Tibial nerve (tissue), 4 donors: Measurements from ENCODE around the gene VAMP3. TPM values are rescaled to one million over a fixed set of nuclear protein-coding genes. Genes with fewer than 3 reads are reported as not detected.

Source experiments
- DNase-seq, 2 donors: peaks; one replicate each; pipeline ENCODE4 v3.0.0-alpha.2; 2019; ENCODE audit warnings: low spot score in 2 of 2
- H3K27ac ChIP-seq, 4 donors: fragments of 200-600 bp; sonication (generic) in 3 of 4; one replicate each; pipeline ENCODE4 v1.5.1; 2017 to 2019; ENCODE audit warnings: mild to moderate bottlenecking in 1 of 4
- H3K27me3 ChIP-seq, 2 donors: fragments of 200-600 bp; sonication (generic) in 1 of 2; one replicate each; pipeline versions ENCODE4 v1.5.1 to v1.6.0; 2017 to 2019
- H3K36me3 ChIP-seq, 3 donors: fragments of 200-600 bp; sonication (generic); one replicate each; pipeline ENCODE4 v1.5.1; 2018 to 2019
- H3K4me1 ChIP-seq, 4 donors: fragments of 200-600 bp; sonication (generic) in 3 of 4; one replicate each; pipeline ENCODE4 v1.5.1; 2017 to 2019
- H3K4me3 ChIP-seq, 4 donors: fragments of 200-600 bp; sonication (generic) in 3 of 4; one replicate each; pipeline ENCODE4 v1.5.1; 2017 to 2019; ENCODE audit warnings: mild to moderate bottlenecking in 1 of 4, moderate library complexity in 1 of 4
- H3K9me3 ChIP-seq, 4 donors: fragments of 200-600 bp; sonication (generic) in 3 of 4; one replicate each; pipeline ENCODE4 v1.5.1; 2017 to 2019
- EP300 ChIP-seq, 2 donors: sonication (generic); formaldehyde crosslinking; IDR thresholded peaks; one replicate each; pipeline ENCODE4 v1.6.1; 2017; ENCODE audit warnings: antibody characterized with exemption in 2 of 2, mild to moderate bottlenecking in 1 of 2
- POLR2A ChIP-seq, 2 donors: fragments of 450-650 bp; IDR thresholded peaks; one replicate each; pipeline ENCODE4 v1.6.1; 2017; ENCODE audit warnings: antibody characterized with exemption in 2 of 2, mild to moderate bottlenecking in 2 of 2, moderate library complexity in 2 of 2
- WGBS, 2 donors: methylation state at CpG; one replicate each; pipeline ENCODE4 v1.1.5; 2018; 5-methylcytosine and 5-hydroxymethylcytosine counted together
- total RNA-seq, 4 donors: library from RNA; depleted of rRNA; stranded (reverse); fragments of >200 nt; gene quantifications; one replicate each; pipeline ENCODE4 v1.1.0, GENCODE V29; 2016
- TF ChIP-seq, protein P1 (sequence below), 5 experiments: fragments of 200-600 bp in 3 of 5; fragments of 450-650 bp in 2 of 5; sonication (generic) in 3 of 5; IDR thresholded peaks; one replicate each; pipeline ENCODE4 v1.5.1; 2016 to 2019; ENCODE audit warnings: antibody characterized with exemption in 5 of 5, mild to moderate bottlenecking in 3 of 5, moderate library complexity in 2 of 5

VAMP3 gene
- total RNA-seq, 4 donors from 2014 or later: 86.1 to 147 (median 107) TPM

DNA sequence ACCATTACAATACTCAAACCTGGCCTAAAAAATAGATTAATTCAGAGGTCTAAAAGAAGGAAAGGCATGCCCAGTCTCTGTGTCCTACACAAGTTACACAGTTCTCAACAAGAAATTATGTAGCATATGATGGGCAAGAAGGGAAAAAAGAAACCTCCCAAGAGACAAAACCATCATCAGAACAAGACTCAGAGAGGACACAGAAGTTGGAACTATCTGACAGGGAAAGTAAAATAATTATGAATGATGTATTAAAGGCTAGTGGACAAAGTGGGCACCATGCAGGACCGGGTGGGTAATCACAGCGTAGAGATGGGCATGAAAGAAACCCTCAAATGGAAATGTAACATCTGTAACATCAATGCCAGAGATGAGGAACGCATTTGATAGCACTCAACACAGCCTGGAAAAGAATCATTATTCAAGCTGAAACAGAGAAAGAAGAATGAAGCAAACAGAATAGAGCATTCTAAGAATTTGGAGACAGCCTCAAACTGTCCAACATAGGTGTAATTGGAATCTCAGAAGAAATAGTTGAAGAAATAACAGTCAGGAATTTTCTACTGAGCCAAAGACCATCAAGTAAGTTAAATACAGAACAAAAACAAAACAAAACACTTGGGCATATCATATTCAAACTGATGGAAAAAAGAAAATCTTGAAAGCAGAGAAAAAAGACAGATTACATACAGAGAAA, 42.7 kb downstream of the VAMP3 start:
- H3K36me3 ChIP-seq: peaks cover 0 to 83% (median 32%) of the 10 kb centered on the region in 3 donors
- H3K4me1 ChIP-seq: no peaks in the 10 kb centered on the region
- TF ChIP-seq EP300 (IDR thresholded peaks at IDR 0.05): no peak
- TF ChIP-seq POLR2A (IDR thresholded peaks at IDR 0.05): no peak
- TF ChIP-seq, protein P1, sequence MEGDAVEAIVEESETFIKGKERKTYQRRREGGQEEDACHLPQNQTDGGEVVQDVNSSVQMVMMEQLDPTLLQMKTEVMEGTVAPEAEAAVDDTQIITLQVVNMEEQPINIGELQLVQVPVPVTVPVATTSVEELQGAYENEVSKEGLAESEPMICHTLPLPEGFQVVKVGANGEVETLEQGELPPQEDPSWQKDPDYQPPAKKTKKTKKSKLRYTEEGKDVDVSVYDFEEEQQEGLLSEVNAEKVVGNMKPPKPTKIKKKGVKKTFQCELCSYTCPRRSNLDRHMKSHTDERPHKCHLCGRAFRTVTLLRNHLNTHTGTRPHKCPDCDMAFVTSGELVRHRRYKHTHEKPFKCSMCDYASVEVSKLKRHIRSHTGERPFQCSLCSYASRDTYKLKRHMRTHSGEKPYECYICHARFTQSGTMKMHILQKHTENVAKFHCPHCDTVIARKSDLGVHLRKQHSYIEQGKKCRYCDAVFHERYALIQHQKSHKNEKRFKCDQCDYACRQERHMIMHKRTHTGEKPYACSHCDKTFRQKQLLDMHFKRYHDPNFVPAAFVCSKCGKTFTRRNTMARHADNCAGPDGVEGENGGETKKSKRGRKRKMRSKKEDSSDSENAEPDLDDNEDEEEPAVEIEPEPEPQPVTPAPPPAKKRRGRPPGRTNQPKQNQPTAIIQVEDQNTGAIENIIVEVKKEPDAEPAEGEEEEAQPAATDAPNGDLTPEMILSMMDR (IDR thresholded peaks at IDR 0.05): no peak
- no peak for DNase-seq
- no peak overlapping the region for H3K27ac ChIP-seq
- H3K27me3 ChIP-seq: no peaks in the 10 kb centered on the region
- peaks cover 0 to 11% (median 4%) of the 10 kb centered on the region in 4 donors for H3K9me3 ChIP-seq
- 97% methylated on average over 3 of the region's 3 CpGs for WGBS, 2 donors
- no peak overlapping the region for H3K4me3 ChIP-seq

DNA sequence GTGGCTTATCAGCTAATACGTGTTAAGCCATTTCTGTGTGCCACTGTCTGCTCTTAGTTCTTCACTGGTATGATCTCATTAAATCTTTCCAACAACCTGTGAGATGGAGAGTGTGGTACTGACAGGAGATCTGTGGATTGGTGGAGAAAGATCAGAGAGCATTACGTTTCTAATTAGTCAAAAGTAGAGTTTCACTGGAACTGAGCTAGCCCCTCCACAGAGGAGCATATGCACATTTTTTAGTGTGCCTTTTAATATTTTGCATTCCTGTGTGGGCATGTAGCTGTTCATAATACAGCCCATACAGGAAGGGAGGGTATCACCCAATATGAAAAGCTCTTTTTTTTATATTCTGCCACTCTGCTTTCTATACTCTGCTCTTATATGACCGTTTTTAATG, 50.2 kb downstream of the VAMP3 start:
- H3K27me3 ChIP-seq: no peaks in the 10 kb centered on the region
- H3K36me3 ChIP-seq: peaks cover 0 to 99% (median 0%) of the 10 kb centered on the region in 3 donors
- no peak overlapping the region for H3K27ac ChIP-seq
- H3K9me3 ChIP-seq: no peaks in the 10 kb centered on the region
- TF ChIP-seq, protein P1 (IDR thresholded peaks at IDR 0.05): no peak
- no peak for TF ChIP-seq POLR2A (IDR thresholded peaks at IDR 0.05)
- TF ChIP-seq EP300 (IDR thresholded peaks at IDR 0.05): no peak
- no peak for DNase-seq
- 73 to 84% methylated on average over 3 of the region's 3 CpGs for WGBS, 2 donors
- no peak overlapping the region for H3K4me3 ChIP-seq
- H3K4me1 ChIP-seq: no peaks in the 10 kb centered on the region

DNA sequence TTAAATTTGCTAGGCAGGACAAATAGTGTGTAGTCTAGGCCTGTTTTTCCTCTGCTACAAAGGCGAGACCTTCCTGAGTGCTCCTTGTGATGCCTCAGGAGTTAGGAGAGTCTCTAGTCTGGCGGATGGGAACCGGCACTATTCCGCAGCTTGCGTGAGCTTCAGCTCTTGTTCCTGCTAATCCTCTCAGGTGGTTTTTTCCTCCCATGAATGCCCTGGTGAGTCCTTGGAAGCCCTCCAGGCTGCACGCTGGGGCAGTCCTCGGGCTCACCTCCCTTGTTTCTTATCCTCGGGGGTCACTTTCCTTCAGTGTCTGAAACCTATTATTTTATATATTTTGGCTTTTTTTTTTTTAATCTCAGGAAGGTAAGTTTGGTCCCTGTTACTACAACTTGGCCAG, 53.6 kb downstream of the VAMP3 start:
- Histone ChIP-seq H3K9me3 (no peaks in the 10 kb centered on the region), H3K27ac (no peak overlapping the region), H3K4me3 (no peak overlapping the region), H3K36me3 (peaks cover 0 to 95% (median 0%) of the 10 kb centered on the region in 3 donors), H3K27me3 (no peaks in the 10 kb centered on the region), H3K4me1 (no peaks in the 10 kb centered on the region)
- DNase-seq: no peak
- TF ChIP-seq, protein P1 (IDR thresholded peaks at IDR 0.05): no peak
- TF ChIP-seq POLR2A (IDR thresholded peaks at IDR 0.05) (no peak), EP300 (IDR thresholded peaks at IDR 0.05) (no peak)
- 95 to 96% methylated on average over 8 of the region's 8 CpGs for WGBS, 2 donors

DNA sequence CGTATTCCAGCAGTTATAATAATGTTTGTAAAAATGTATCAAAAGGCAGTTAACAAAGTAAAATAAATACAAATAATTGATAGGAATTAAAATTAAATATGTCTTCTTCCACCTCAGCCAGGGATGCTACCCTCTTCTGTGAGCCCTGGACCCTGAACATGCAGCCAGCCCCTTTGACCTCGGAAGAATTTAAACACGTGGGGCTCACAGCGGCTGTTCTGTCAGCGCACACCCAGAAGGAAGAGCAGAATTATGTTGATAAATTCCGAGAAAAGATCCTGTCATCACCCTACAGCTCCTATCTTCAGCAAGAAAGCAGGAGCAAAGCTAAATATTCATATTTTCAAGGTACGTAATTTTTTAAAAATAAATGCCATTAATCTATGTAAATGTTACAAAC, 55.3 kb downstream of the VAMP3 start:
- DNase-seq: no peak
- Histone ChIP-seq H3K36me3 (peaks cover 0 to 88% (median 4%) of the 10 kb centered on the region in 3 donors), H3K27ac (no peak overlapping the region), H3K4me1 (no peaks in the 10 kb centered on the region), H3K27me3 (no peaks in the 10 kb centered on the region), H3K9me3 (no peaks in the 10 kb centered on the region), H3K4me3 (peak overlapping the region in 1 of 4 donors; percentile 33)
- TF ChIP-seq, protein P1 (IDR thresholded peaks at IDR 0.05): no peak
- TF ChIP-seq POLR2A (IDR thresholded peaks at IDR 0.05) (no peak), EP300 (IDR thresholded peaks at IDR 0.05) (no peak)
- 69 to 74% methylated on average over 7 of the region's 7 CpGs for WGBS, 2 donors

DNA sequence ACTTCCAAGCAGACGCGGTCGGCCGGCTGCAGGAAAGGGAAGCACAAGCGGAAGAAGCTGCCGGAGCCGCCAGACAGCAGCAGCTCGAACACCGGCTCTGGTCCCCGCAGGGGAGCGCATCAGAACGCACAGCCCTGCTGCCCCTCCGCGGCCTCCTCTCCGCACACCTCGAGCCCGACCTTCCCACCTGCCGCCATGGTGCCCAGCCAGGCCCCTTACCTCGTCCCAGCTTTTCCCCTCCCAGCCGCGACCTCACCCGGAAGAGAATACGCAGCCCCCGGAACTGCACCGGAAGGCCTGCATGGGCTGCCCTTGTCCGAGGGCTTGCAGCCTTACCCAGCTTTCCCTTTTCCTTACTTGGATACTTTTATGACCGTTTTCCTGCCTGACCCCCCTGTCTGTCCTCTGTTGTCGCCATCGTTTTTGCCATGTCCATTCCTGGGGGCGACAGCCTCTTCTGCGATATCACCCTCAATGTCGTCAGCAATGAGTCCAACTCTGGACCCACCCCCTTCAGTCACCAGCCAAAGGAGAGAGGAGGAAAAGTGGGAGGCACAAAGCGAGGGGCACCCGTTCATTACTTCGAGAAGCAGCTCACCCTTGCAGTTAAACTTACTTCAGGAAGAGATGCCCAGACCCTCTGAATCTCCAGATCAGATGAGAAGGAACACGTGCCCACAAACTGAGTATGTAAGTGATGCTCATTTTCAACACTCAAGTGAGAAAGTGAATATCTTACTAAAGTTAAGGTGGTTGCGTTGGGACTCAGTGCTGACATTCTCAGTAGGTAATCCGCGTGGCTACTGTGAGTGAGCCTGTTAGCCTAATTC, 56.2 kb downstream of the VAMP3 start:
- Histone ChIP-seq H3K36me3 (peaks cover 0 to 78% (median 4%) of the 10 kb centered on the region in 3 donors), H3K27me3 (no peaks in the 10 kb centered on the region), H3K27ac (peak overlapping the region in 1 of 4 donors; percentile 63), H3K4me1 (peaks cover 0 to 5% (median 0%) of the 10 kb centered on the region in 4 donors), H3K9me3 (no peaks in the 10 kb centered on the region), H3K4me3 (peak overlapping the region in 3 of 4 donors; percentile 12 to 33 (median 32))
- no peak for DNase-seq
- TF ChIP-seq, protein P1 (IDR thresholded peaks at IDR 0.05): no peak
- TF ChIP-seq POLR2A (IDR thresholded peaks at IDR 0.05) (no peak), EP300 (IDR thresholded peaks at IDR 0.05) (no peak)
- WGBS, 2 donors: 66 to 87% methylated on average over 39 of the region's 39 CpGs
